HEK293 (cell line): ENCODE results near the gene CTDNEP1.

ENCODE experiments used
- CTCF ChIA-PET: fragments of 350-600 bp; formaldehyde crosslinking; extraction: SDS; loops from one replicate; lab custom pipeline; 2021; ENCODE audit warnings: antibody characterized with exemption; lab: Yijun Ruan, JAX
- POLR2A ChIA-PET: fragments of 300-600 bp; formaldehyde crosslinking; extraction: SDS; loops from one replicate; lab custom pipeline; 2020; ENCODE audit warnings: antibody characterized with exemption, inconsistent platforms; lab: Yijun Ruan, JAX
- H3K27ac ChIP-seq: fragments of 200-500 bp; sonication (Bioruptor generic); 2 replicates; pipeline ENCODE4 v1.5.1; 2014; ENCODE audit warnings: low read depth, low read length, control low read depth, inconsistent platforms; ENCODE audit errors: extremely low read depth
- H3K36me3 ChIP-seq, 2 experiments: fragments of 200-500 bp in 1 of 2; sonication (Bioruptor generic) in 1 of 2; 1 replicate in 1 of 2; 2 replicates in 1 of 2; pipeline ENCODE4 v1.5.1; 2014 to 2017; ENCODE audit warnings: inconsistent platforms in 2 of 2, low read length in 2 of 2; ENCODE audit not compliant: control insufficient read depth in 2 of 2, insufficient read depth in 1 of 2
- H3K4me1 ChIP-seq: fragments of 200-500 bp; sonication (Bioruptor generic); 2 replicates; pipeline ENCODE4 v1.5.1; 2014; ENCODE audit warnings: mild to moderate bottlenecking, low read length, inconsistent platforms; ENCODE audit not compliant: control insufficient read depth, insufficient read depth
- H3K4me3 ChIP-seq: 2 replicates; pipeline ENCODE4 v1.5.1; 2011; ENCODE audit warnings: low read depth, mild to moderate bottlenecking, control low read depth, low read length, moderate library complexity
- H3K9me3 ChIP-seq: fragments of 200-500 bp; sonication (Bioruptor generic); 2 replicates; pipeline ENCODE4 v1.5.1; 2014; ENCODE audit warnings: low read depth, low read length, inconsistent platforms; ENCODE audit not compliant: control insufficient read depth, insufficient read depth
- ATF2 ChIP-seq: fragments of 450-650 bp; formaldehyde crosslinking; IDR thresholded peaks from 2 replicates; pipeline ENCODE4 v1.5.1; 2016; ENCODE audit warnings: missing biosample characterization, missing genetic modification characterization, low read depth
- CTCF ChIP-seq: fragments of 450-650 bp; formaldehyde crosslinking; IDR thresholded peaks from 2 replicates; pipeline ENCODE4 v1.5.1; 2016; ENCODE audit warnings: missing biosample characterization, missing genetic modification characterization
- EGR2 ChIP-seq: fragments of 450-650 bp; formaldehyde crosslinking; IDR thresholded peaks from 2 replicates; pipeline ENCODE4 v1.5.1; 2016; ENCODE audit warnings: low read depth, missing biosample characterization, missing genetic modification characterization
- IKZF3 ChIP-seq: fragments of 450-650 bp; IDR thresholded peaks from 2 replicates; pipeline ENCODE4 v1.5.0; 2018; ENCODE audit warnings: missing biosample characterization, mild to moderate bottlenecking, missing genetic modification characterization, moderate library complexity
- KLF10 ChIP-seq: fragments of 450-650 bp; IDR thresholded peaks from 2 replicates; pipeline ENCODE4 v1.5.1; 2018; ENCODE audit warnings: missing biosample characterization, mild to moderate bottlenecking, missing genetic modification characterization
- KLF17 ChIP-seq: fragments of 450-650 bp; formaldehyde crosslinking; IDR thresholded peaks from 2 replicates; pipeline ENCODE4 v1.5.1; 2016; ENCODE audit warnings: missing biosample characterization, missing genetic modification characterization
- MEIS1 ChIP-seq: sonication (generic); formaldehyde crosslinking; IDR thresholded peaks from 2 replicates; pipeline ENCODE4 v1.8.1; 2022; ENCODE audit warnings: missing genetic modification reagents, mild to moderate bottlenecking, borderline replicate concordance
- MYNN ChIP-seq: fragments of 450-650 bp; formaldehyde crosslinking; IDR thresholded peaks from 2 replicates; pipeline ENCODE4 v1.5.1; 2016; ENCODE audit warnings: missing biosample characterization, missing genetic modification characterization, borderline replicate concordance
- MZF1 ChIP-seq: fragments of 450-650 bp; formaldehyde crosslinking; IDR thresholded peaks from 2 replicates; pipeline ENCODE4 v1.5.1; 2017; ENCODE audit warnings: missing biosample characterization, missing genetic modification characterization, borderline replicate concordance
- SCRT2 ChIP-seq: fragments of 450-650 bp; formaldehyde crosslinking; IDR thresholded peaks from 2 replicates; pipeline ENCODE4 v1.5.1; 2016; ENCODE audit warnings: missing biosample characterization, missing genetic modification characterization
- SP2 ChIP-seq: fragments of 450-650 bp; formaldehyde crosslinking; IDR thresholded peaks from 2 replicates; pipeline ENCODE4 v1.5.1; 2016; ENCODE audit warnings: missing biosample characterization, missing genetic modification characterization
- YY1 ChIP-seq: fragments of 450-650 bp; formaldehyde crosslinking; IDR thresholded peaks from 2 replicates; pipeline ENCODE4 v1.5.1; 2018; ENCODE audit warnings: missing biosample characterization, missing genetic modification characterization
- ZBTB1 ChIP-seq: fragments of 450-650 bp; formaldehyde crosslinking; IDR thresholded peaks from 2 replicates; pipeline ENCODE4 v1.5.1; 2016; ENCODE audit warnings: missing biosample characterization, missing genetic modification characterization
- ZFP41 ChIP-seq: fragments of 450-650 bp; formaldehyde crosslinking; IDR thresholded peaks from 2 replicates; pipeline ENCODE4 v1.5.1; 2016; ENCODE audit warnings: missing biosample characterization, missing genetic modification characterization, borderline replicate concordance
- ZIC2 ChIP-seq: fragments of 450-650 bp; formaldehyde crosslinking; IDR thresholded peaks from 2 replicates; pipeline ENCODE4 v1.5.1; 2016; ENCODE audit warnings: missing biosample characterization, missing genetic modification characterization
- ZNF10 ChIP-seq: fragments of 450-650 bp; formaldehyde crosslinking; IDR thresholded peaks from 2 replicates; pipeline ENCODE4 v1.5.1; 2017; ENCODE audit warnings: missing biosample characterization, missing genetic modification characterization
- ZNF155 ChIP-seq: fragments of 450-650 bp; formaldehyde crosslinking; IDR thresholded peaks from 2 replicates; pipeline ENCODE4 v1.5.1; 2016; ENCODE audit warnings: missing biosample characterization, missing genetic modification characterization
- ZNF174 ChIP-seq: fragments of 450-650 bp; formaldehyde crosslinking; IDR thresholded peaks from 2 replicates; pipeline ENCODE4 v1.5.0; 2017; ENCODE audit warnings: missing biosample characterization, mild to moderate bottlenecking, missing genetic modification characterization
- ZNF266 ChIP-seq: fragments of 450-650 bp; formaldehyde crosslinking; IDR thresholded peaks from 2 replicates; pipeline ENCODE4 v1.5.1; 2016; ENCODE audit warnings: missing biosample characterization, missing genetic modification characterization, low read depth
- ZNF324 ChIP-seq: fragments of 450-650 bp; formaldehyde crosslinking; IDR thresholded peaks from 2 replicates; pipeline ENCODE4 v1.5.1; 2016; ENCODE audit warnings: missing biosample characterization, missing genetic modification characterization
- ZNF354C ChIP-seq: fragments of 450-650 bp; formaldehyde crosslinking; IDR thresholded peaks from 2 replicates; pipeline ENCODE4 v1.5.1; 2016; ENCODE audit warnings: missing biosample characterization, missing genetic modification characterization, low read depth, borderline replicate concordance
- ZNF366 ChIP-seq: fragments of 450-650 bp; formaldehyde crosslinking; conservative IDR thresholded peaks from 2 replicates; pipeline ENCODE4 v1.5.1; 2016; ENCODE audit warnings: missing biosample characterization, missing genetic modification characterization
- ZNF391 ChIP-seq: fragments of 450-650 bp; formaldehyde crosslinking; IDR thresholded peaks from 2 replicates; pipeline ENCODE4 v1.5.1; 2016; ENCODE audit warnings: low read depth, missing biosample characterization, missing genetic modification characterization, borderline replicate concordance
- ZNF394 ChIP-seq: fragments of 450-650 bp; formaldehyde crosslinking; IDR thresholded peaks from 2 replicates; pipeline ENCODE4 v1.5.1; 2016; ENCODE audit warnings: missing biosample characterization, missing genetic modification characterization, mild to moderate bottlenecking, moderate library complexity, borderline replicate concordance
- ZNF449 ChIP-seq: fragments of 450-650 bp; formaldehyde crosslinking; IDR thresholded peaks from 2 replicates; pipeline ENCODE4 v1.5.1; 2017; ENCODE audit warnings: missing biosample characterization, mild to moderate bottlenecking, missing genetic modification characterization, moderate library complexity
- ZNF585B ChIP-seq: fragments of 450-650 bp; formaldehyde crosslinking; IDR thresholded peaks from 2 replicates; pipeline ENCODE4 v1.5.1; 2016; ENCODE audit warnings: missing biosample characterization, missing genetic modification characterization
- ZNF610 ChIP-seq: fragments of 450-650 bp; formaldehyde crosslinking; IDR thresholded peaks from 2 replicates; pipeline ENCODE4 v1.5.1; 2016; ENCODE audit warnings: missing biosample characterization, missing genetic modification characterization, borderline replicate concordance
- ZNF677 ChIP-seq: fragments of 450-650 bp; IDR thresholded peaks from 2 replicates; pipeline ENCODE4 v1.5.0; 2018; ENCODE audit warnings: missing biosample characterization, mild to moderate bottlenecking, missing genetic modification characterization, moderate library complexity
- ZNF704 ChIP-seq: fragments of 450-650 bp; formaldehyde crosslinking; IDR thresholded peaks from 2 replicates; pipeline ENCODE4 v1.5.1; 2016; ENCODE audit warnings: missing biosample characterization, missing genetic modification characterization
- ZNF76 ChIP-seq: fragments of 450-650 bp; formaldehyde crosslinking; IDR thresholded peaks from 2 replicates; pipeline ENCODE4; 2016; ENCODE audit warnings: low read depth, missing biosample characterization, missing genetic modification characterization, borderline replicate concordance

CTDNEP1 gene

GRCh38 chr17:7214300-7215135 lies 37.0 kb downstream of the CTDNEP1 start (continued):
- TF ChIP-seq ZNF449: no peak
- no peak for TF ChIP-seq ZNF391 (tag by site-specific recombination)
- TF ChIP-seq KLF10 (tag by site-specific recombination): peak; percentile 82
- peak; percentile 33; the same call in 1 of the 2 replicates for TF ChIP-seq SCRT2 (tag by site-specific recombination)
- TF ChIP-seq ZBTB1 (tag by site-specific recombination): no peak
- 0 out of 2 replicates have a peak, but pooled peaks have one; percentile 13 for TF ChIP-seq ZNF394 (tag by site-specific recombination)
- peak; percentile 85 for TF ChIP-seq ZIC2
- TF ChIP-seq ZNF174 (tag by site-specific recombination): no peak
- peak; percentile 97; the same call in 1 of the 2 replicates for TF ChIP-seq ZNF76 (tag by site-specific recombination)
- peak; percentile 54; the same call in 1 of the 2 replicates for TF ChIP-seq ZNF324

GRCh38 chr17:7213895-7214299 lies 37.6 kb downstream of the CTDNEP1 start:
- no peak overlapping the region for H3K27ac ChIP-seq
- ChIA-PET POLR2A (interaction anchor here (0.6 to 2.7 kb wide), 11 partner anchors 9 to 699 kb away, joined by 3 to 10 read pairs (median 4); partner anchors contain the start of genes DVL2, NAA38, PHF23 and SLC16A13), CTCF (interaction anchor here (0.6 to 2.3 kb wide), 9 partner anchors 9 to 598 kb away, joined by 3 to 12 read pairs (median 5); no protein-coding TSS in a partner anchor)
- no peaks in the 10 kb centered on the region for H3K9me3 ChIP-seq
- peaks cover 11% of the 10 kb centered on the region for H3K4me1 ChIP-seq
- no peaks in the 10 kb centered on the region for H3K36me3 ChIP-seq
- H3K4me3 ChIP-seq: peak overlapping the region; percentile 28
- TF ChIP-seq CTCF: peak; percentile 68
- no peak for TF ChIP-seq ZNF704 (tag by site-specific recombination)
- TF ChIP-seq MZF1: no peak
- no peak for TF ChIP-seq ZNF354C (tag by site-specific recombination)
- TF ChIP-seq IKZF3 (tag by site-specific recombination): peak; percentile 81
- no peak for TF ChIP-seq YY1 (tag by site-specific recombination)
- no peak for TF ChIP-seq MEIS1 (CRISPR knock-in tag)
- TF ChIP-seq KLF17 (tag by site-specific recombination): no peak
- no peak for TF ChIP-seq ZNF677 (tag by site-specific recombination)
- no peak for TF ChIP-seq ZNF610
- no peak for TF ChIP-seq ZNF10 (tag by site-specific recombination)
- no peak for TF ChIP-seq ATF2 (tag by site-specific recombination)
- TF ChIP-seq EGR2 (tag by site-specific recombination): no peak
- peak; percentile 29 for TF ChIP-seq ZNF366 (tag by site-specific recombination)
- peak; percentile 99 for TF ChIP-seq MYNN
- no peak for TF ChIP-seq ZNF155 (tag by site-specific recombination)
- TF ChIP-seq SP2 (tag by site-specific recombination): no peak
- no peak for TF ChIP-seq ZFP41 (tag by site-specific recombination)
- no peak for TF ChIP-seq ZNF266
- no peak for TF ChIP-seq ZNF585B
